HL-60 (cell line): ENCODE results near the gene MARK1.

ENCODE experiments used
- CTCF ChIP-seq: IDR thresholded peaks from one replicate; pipeline ENCODE4 v1.5.1; 2011; ENCODE audit warnings: low read length, control low read depth, inconsistent platforms; ENCODE audit not compliant: insufficient read depth
- REST ChIP-seq: IDR thresholded peaks from 2 replicates; pipeline ENCODE4 v1.6.1; 2012; ENCODE audit warnings: low read depth; ENCODE audit not compliant: insufficient replicate concordance

- TF ChIP-seq CTCF: no peak
- no peak for TF ChIP-seq REST
These were observed 11.3 kb upstream of the MARK1 start for GRCh38 chr1:220516722-220517042.
